ENCODE measurements around the gene PHACTR1.

The PHACTR1 gene

GRCh38 chr6:13248584-13248985, 532.0 kb downstream of the PHACTR1 start:
- DNase-seq = peak; percentile 34

DNA sequence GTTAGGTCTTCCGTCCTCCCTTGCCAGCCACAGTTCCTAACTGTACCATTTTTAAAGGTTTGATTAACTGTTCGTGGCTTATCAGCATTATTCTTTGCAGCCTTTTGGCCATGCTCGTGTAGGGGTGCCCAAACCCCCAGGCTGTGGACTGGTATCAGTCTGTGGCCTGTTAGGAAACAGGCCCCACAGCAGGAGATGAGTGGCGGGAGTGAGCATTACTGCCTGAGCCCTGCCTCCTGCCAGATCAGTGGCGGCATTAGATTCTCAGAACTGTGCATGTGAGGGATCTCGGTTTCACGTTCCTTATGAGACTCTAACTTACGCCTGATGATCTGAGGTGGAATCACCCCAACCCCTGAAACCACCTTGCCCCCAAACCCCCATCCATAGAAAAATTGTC, 532.4 kb downstream of the PHACTR1 start:
- DNase-seq = no peak

DNA sequence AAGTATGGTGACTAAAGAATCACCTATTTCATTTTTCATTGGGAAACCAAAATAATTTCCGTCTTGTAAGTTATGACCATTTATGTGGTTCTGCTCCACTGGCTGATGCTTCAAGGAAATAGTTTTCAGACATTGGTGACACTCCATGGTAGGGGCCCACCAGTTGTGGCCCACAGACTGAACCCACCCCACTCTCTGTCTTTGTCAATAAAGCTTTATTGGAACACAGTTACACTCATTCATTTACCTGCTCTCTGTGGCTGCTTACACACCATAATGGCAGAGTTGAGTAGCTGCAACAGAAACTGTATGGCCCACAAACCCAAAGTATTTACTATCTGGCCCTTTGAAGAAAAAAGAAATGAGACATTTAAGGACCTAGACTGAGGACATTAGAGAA, 533.2 kb downstream of the PHACTR1 start:
- no peak for DNase-seq

DNA sequence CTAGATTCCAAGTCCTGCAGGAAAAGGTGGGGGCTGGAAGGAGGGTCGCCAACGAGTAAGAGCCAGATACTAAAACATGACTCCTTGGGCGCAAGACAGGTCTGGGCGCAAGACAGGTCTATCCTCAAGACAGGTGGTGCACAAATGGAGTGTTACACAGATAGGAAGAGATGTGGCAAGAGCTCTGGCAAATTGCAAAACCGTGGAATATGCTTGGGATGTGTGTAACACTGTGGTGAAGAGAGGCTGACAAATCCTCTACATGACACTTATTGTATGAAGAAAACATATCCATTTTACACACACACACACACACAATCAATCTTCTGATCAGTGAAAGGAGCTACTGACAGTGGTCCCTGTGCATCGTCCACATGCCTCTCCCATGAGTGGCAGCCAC, 534.1 kb downstream of the PHACTR1 start:
- DNase-seq = no peak

- DNase-seq = no peak
Observed at GRCh38 chr6:13251242-13251641, 534.7 kb downstream of the PHACTR1 start.

- DNase-seq = no peak
Observed at GRCh38 chr6:13252790-13253189, 536.2 kb downstream of the PHACTR1 start.

DNA sequence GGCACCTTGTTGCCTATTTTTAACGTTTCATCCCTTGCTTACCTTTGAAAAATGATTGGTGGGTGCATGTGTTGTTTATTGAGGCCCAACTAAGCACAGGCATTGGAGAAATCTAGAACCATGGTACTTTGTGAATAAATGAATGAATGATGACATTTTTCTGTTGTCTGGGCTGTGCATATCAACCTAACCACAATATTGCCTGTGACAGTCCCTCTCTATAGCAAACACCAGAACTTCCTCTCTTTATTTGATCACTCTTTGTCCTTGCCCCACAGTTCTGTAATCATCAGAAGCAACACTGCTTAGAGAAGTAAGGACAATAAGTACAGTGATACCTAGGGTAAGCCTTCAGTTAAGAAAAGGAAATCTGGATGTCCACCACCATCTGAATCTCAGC, 536.7 kb downstream of the PHACTR1 start:
- DNase-seq = no peak

DNA sequence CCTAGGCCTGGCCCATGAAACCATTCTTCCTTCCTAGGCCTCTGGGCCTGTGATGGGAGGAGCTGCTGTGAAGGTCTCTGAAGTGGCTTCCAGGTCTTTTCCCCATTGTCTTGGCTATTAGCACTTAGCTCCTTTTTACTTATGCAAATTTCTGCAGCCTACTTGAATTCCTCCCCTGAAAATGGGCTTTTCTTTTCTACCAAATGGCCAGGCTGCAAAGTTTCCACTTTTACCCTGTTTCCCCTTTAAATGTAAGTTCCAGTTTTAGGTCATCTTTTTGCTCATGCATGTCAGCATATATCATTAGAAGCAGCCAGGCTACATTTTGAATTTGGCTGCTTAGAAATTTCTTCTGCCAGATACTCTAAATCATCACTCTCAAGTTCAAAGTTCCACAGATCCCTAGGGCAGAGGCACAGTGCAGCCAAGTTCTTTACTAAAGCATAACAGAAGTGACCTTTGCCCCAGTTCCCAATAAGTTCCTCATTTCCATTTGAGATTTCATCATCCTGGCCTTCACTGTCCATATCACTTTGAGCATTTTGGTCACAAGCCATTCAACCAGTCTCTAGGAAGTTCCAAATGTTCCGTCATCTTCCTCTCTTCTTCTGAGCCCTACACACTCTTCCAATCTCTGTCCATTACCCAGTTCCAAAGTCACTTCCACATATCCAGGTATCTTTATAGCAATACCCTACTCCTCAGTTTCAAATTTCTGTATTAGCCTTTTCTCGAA, 539.9 kb downstream of the PHACTR1 start:
- DNase-seq = no peak

GRCh38 chr6:13259393-13259792, 542.8 kb downstream of the PHACTR1 start:
- DNase-seq = no peak

DNA sequence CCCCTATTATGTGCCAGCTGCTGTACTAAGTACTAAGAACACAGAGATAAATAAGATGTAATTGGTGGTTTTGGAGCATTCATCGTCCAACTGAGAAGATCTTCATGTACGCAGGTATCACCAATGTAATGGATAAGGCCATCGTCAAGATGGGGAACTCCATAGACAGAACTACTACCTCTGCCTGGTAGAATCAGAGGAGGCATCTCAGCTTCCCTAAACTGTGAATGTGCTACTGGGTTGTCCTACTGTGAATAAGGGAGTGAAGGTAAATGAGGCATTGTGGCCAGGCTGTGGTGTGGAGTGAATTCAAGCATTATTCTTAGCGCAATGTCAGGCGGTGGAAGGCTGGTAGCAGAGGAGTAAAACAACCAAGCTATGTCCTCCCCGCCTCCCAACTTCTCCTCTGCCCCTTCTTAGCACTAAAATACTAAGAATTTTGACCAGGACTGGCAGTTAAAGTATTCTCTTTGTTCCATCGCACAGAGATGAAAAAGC, 543.6 kb downstream of the PHACTR1 start:
- no peak for DNase-seq

DNA sequence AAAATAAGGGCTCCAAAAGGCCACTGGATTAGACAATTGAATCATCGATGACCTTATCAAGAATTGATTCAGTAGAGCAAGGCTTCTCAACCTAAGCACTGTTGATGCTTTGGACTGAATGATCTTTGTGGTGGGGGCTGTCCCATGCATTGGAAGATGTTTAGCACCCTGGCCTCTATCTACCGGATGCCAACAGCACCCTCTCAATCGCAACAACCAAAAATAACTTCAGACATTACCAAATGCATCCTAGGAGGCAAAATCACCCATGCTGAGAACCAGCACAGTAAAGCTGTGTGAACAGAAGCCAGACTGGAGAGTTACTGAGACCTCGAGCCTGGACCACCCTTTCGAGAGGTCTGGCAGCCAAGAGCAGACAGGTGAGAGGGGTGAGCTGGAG, 544.3 kb downstream of the PHACTR1 start:
- DNase-seq = no peak

- DNase-seq = no peak
Observed at GRCh38 chr6:13261464-13261994, 545.0 kb downstream of the PHACTR1 start.

- DNase-seq = no peak
Observed at GRCh38 chr6:13262302-13263230, 546.0 kb downstream of the PHACTR1 start.

- DNase-seq = no peak
Observed at GRCh38 chr6:13263669-13264068, 547.1 kb downstream of the PHACTR1 start.

DNA sequence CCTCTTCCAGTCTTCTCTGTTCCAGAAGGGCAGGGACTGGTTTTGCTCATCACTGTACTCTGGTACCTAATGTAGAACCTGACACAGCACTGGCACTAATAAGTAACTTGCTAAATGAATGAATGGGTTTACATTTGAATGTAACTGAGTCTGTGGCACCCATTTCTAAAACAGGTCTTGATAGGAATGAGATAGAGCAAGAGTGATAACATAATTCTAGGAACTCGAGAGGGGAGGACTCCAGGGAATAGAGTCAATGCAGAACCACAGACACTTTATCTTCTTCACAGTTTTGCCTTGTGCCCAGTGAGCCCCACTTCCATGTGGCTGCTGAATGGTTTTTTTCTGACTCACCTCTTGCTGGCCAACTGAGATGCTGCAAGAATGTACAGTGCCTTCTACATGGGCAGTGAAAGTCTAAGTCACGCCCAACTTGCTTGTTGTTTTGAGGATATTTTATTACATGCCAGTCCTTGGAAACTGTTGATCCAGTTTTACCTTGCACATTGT, 550.6 kb downstream of the PHACTR1 start:
- DNase-seq = no peak

DNA sequence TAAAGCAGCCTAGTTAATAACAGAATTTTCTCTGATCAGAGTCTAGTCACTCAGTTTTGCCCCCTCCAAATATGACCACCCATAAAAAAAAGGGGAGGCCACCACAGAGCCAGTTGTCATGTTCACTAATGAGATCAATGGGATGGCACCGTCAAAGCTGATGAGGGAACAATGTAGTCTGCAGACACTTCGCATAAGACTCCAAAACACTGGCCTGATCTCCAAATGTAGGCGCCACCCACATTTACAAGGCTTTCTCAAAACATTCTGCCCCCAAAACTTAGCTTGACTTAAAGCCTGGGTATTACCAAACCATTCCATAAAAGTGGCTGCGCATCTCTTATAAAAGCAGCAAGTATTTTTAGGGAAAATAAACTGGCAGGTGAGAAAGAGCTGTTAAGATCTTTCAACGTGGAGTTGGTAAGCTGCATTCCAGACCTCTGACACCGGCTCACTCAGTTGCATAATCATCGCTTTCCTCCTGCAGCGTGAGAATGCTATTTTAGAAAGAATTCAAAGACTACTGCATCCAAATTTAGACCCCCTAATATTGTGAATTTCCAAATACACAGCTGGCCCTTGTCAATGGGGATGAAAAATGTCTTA, 552.4 kb downstream of the PHACTR1 start:
- no peak for DNase-seq

- DNase-seq = no peak
Observed at GRCh38 chr6:13272131-13273046, 555.8 kb downstream of the PHACTR1 start.

DNA sequence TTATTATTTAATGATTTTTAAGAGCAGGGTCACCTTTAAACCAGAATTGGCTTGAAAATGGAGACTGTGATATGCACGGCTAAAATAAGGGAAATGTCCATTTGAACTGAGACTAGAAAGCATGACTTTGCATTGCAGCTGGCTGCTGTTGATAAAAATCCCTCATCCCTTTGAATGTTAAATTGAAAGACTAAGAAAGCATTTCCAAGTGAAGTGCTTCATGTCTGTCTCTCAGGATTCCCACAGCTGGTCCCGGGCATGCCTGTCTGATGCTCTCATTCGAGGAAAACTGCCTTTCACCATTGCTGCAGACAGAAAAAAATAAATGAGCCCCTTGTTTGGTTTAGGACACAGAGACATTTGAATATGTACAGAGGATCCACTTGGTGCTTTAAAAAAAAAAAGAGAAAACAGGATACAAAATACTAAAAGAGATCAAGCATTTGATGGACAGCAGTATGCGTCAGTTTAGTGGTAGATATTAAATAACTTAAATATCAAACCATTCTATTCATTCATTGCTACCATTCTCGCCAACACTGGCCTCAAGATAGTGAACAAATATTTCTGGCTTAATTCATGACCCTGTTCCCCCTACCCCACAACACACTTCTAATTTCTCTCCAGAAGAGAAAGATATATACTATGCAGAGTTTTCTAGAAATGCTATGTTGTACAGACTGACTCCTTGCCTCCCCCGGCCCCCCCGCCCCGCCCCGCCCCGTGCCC, 556.8 kb downstream of the PHACTR1 start:
- DNase-seq = no peak

DNA sequence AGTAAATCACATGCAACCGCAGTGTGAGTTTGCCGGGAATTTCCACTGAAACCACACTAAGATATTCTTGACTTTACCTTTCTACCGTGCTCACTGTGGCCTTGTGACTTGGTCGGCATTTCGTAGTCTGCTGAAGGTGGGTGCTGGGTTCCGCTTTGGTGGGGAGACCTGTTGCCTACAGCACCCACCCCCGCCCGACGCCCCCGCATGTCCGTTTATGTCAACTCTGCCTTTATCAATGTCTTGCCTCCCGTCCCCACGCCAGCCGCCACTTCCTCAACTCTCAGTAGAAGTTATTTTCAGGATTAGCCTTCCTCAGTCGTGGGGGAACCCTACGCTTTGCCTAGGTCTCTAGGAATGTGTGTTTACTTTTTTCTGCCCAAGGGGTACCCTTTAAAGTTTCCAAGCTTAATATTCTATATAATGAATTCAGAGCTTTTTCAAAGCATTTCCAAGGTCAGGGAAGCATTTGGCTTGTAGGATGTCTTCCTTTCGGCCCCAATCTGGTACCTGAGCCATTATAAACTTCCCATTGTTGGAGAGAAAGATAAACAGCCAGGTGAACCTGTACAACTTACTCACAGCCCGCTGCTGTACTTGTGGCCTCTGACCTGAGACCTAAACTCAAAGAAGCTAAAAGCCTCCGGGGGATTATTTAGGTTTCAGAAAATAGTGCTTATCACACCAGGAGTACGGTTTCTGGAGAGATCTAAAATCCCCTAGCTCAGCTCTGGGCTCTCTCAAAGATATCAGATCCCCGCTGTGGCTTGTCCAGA, 557.6 kb downstream of the PHACTR1 start:
- no peak for DNase-seq

DNA sequence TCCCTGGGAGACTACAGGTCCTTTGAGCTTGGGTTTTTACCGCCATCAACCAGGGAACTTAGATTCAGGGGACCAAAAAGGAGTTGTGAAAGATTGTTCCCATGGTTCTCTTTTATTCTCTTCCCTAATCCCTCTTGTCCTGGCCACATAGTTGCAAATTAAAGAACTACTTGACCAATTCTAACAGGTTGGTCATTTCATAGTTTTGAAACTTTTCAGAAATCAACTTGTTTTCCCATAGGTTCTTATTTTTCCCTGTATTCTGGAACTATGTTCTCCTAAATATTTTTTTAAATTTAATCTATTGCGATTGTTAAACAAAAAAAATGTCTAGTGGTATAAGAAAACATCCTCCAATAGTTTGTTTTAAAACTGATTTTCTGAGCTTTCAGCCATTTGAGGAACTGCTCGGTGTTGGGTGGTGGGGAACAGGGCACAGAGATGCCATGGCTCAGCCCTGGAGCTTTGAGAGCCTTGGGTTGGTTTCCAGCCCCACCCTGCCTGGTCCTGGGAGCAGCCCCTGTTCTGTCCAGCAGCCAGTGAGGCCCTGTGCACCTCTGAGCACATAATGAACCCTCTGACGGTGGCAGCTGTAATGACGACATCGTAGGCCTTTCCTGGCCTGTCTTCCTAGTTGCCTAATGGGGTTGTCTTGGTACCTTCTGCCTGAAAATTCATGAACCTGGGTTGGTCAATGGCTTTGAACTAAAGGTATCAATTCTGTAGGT, 558.3 kb downstream of the PHACTR1 start:
- no peak for DNase-seq
